ENCODE data around the gene ZNF655. TPM values are rescaled to one million over a fixed set of nuclear protein-coding genes. Genes with fewer than 3 reads are reported as not detected.

The ZNF655 gene
- total and polyA plus RNA-seq, 2 of the 8 experiments (the other 6 are each of a cell fraction or from before 2014, with no cell fraction given), result 27.1 to 37.8 TPM

DNA sequence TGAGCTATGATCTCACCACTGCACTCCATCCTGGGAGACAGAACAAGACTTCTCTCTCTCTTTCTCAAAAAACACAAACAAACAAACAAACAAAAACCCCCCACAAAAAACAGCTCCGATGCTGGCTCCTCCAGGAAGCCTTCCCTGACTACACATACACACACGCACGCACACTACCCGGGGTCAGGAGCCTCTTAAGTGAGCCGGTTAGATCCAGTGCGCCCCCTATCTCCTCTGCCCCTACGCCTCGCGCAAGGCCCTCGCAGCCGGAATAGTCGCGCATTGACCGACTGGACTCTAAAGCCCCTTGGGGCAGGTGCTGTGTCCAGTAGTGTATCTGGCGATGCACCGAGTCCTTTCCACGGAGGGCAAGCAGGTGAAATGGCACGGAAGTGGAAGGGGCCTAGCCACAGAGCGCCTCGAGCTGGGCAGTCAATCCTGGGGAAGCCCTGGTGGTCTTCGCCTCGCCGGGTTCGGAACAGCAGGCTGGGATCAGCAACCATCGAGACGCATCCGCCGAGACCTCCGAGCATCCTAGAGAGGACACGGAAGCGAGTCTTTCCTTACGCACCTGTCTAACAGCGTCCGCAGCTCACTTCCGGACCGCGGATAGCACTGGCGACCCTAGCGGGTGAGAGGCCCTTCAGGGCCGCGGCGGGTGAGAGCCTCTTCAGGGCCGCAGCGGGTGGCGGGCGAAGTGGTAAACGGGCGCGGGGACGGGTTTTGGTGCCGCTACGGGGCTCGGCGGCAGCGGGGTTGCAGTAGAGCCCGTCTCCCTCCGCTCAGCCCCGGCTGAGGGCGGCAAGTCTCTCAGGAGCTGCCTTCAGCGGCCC lies 58.1 kb downstream of the ZNF655 start, which contains the start of gene ZSCAN25:
ZSCAN25 (plus strand) TSS at position 588 of the 833 bp plus-strand sequence. CDS start 2,661 bp downstream, outside the sequence.
- no peak within 1 kb of the TSS for H3K14ac ChIP-seq (ENCODE audit: insufficient read length)
- peaks cover 7% of the 10 kb centered on the region for H3K23me2 ChIP-seq (ENCODE audit: low read depth, low read length)
- no peaks in the 10 kb centered on the region for H3K27me3 ChIP-seq (replicated peaks in 1 of 4; ENCODE audit: control insufficient read depth in 3 of 4, extremely low read depth in 1 of 4, insufficient read depth in 3 of 4, low read length in 3 of 4)
- peaks cover 8 to 32% (median 24%) of the 10 kb centered on the region in 4 experiments for H3K36me3 ChIP-seq (ENCODE audit: control insufficient read depth in 2 of 4, insufficient read depth in 4 of 4, low read length in 3 of 4)
- H4K8ac ChIP-seq (ENCODE audit: extremely low read depth, insufficient read depth, low read length), result peak within 1 kb of the TSS; percentile 99
- H3K23ac ChIP-seq (ENCODE audit: insufficient read length), result no peak within 1 kb of the TSS
- H2BK120ac ChIP-seq (replicated peaks; ENCODE audit: low read depth, low read length), result peak within 1 kb of the TSS; percentile 83
- no peak within 1 kb of the TSS for H2AK5ac ChIP-seq (ENCODE audit: low read depth, low read length)
- H2AFZ ChIP-seq (ENCODE audit: low read length), result peak within 1 kb of the TSS; percentile 100
- FAIRE-seq (peak; percentile 91), DNase-seq (ENCODE audit: low read depth in 1 of 2, low spot score in 2 of 2) (peak; percentile 88 to 94)
- CTCF ChIA-PET (ENCODE audit: partially characterized antibody), result interaction anchor here (0.6 to 4.1 kb wide), 17 partner anchors 10 to 388 kb away, joined by 3 to 28 read pairs (median 4); partner anchors contain the start of genes TMEM225B and ZNF655
- peaks cover 0 to 4% of the 10 kb centered on the region in 2 experiments for H4K20me1 ChIP-seq (replicated peaks in 1 of 2; ENCODE audit: control insufficient read depth in 1 of 2, insufficient read depth in 2 of 2, low read length in 2 of 2)
- H3K79me1 ChIP-seq (ENCODE audit: low read depth, low read length), result peaks cover 8% of the 10 kb centered on the region
- H3K4me3 ChIP-seq (ENCODE audit: extremely low read depth in 1 of 4, insufficient read depth in 2 of 4, low read depth in 3 of 4, low read length in 4 of 4), result peak within 1 kb of the TSS; percentile 88 to 96 (median 94)
- peak within 1 kb of the TSS; percentile 96 for H3K18ac ChIP-seq (ENCODE audit: extremely low read depth, low read length)
- H3K9ac ChIP-seq (replicated peaks in 1 of 4; ENCODE audit: extremely low read depth in 1 of 4, low read depth in 3 of 4, low read length in 3 of 4), result peak within 1 kb of the TSS; percentile 88 to 99 (median 98)
- H3K4me2 ChIP-seq (ENCODE audit: insufficient read depth in 1 of 2, low read depth in 2 of 2, low read length in 2 of 2), result peak within 1 kb of the TSS; percentile 54 to 98
- H3K79me2 ChIP-seq (ENCODE audit: control insufficient read depth in 1 of 2, insufficient read depth in 2 of 2, low read length in 2 of 2), result peaks cover 0 to 12% of the 10 kb centered on the region in 2 experiments; a peak in 1 of 4 replicates
- H3K4ac ChIP-seq (replicated peaks; ENCODE audit: insufficient read length, low read depth, low read length), result peak within 1 kb of the TSS; percentile 92
- H2BK5ac ChIP-seq (ENCODE audit: low read depth, low read length), result peak within 1 kb of the TSS; percentile 92
- H2BK20ac ChIP-seq (ENCODE audit: low read length), result no peak within 1 kb of the TSS
- POLR2A ChIA-PET (ENCODE audit: partially characterized antibody), result interaction anchor here (0.6 to 2.8 kb wide), 32 partner anchors 10 to 589 kb away, joined by 3 to 17 read pairs (median 4); partner anchors contain the start of genes FAM200A, TMEM225B, ZKSCAN1 and ZNF394
- no peaks in the 10 kb centered on the region; a peak in 2 of 7 replicates for H3K4me1 ChIP-seq (replicated peaks in 1 of 4; ENCODE audit: control insufficient read depth in 3 of 4, insufficient read depth in 4 of 4, low read length in 3 of 4)
- peak within 1 kb of the TSS; percentile 91 for H3K56ac ChIP-seq (replicated peaks; ENCODE audit: insufficient read length, low read depth, low read length)
- H2BK15ac ChIP-seq (ENCODE audit: low read length), result peak within 1 kb of the TSS; percentile 98; the same call in 1 of the 2 replicates
- WGBS, 2 experiments (ENCODE audit: extremely low coverage in 1 of 2, insufficient coverage in 1 of 2, insufficient read length in 1 of 2, insufficient replicate concordance in 2 of 2, low coverage in 1 of 2, low lambda C conversion rate in 2 of 2, missing lambda C conversion rate in 1 of 2), result 2% methylated on average over 60 of the region's 60 CpGs; no CpG with 5 or more reads in 1 of the 2 experiments
- H3K9me3 ChIP-seq (ENCODE audit: insufficient read depth in 2 of 2, low read depth in 1 of 2, low read length in 1 of 2), result no peaks in the 10 kb centered on the region
- H2BK12ac ChIP-seq (ENCODE audit: low read depth, low read length), result peak within 1 kb of the TSS; percentile 73; the same call in 1 of the 2 replicates
- H3K27ac ChIP-seq (ENCODE audit: low read depth, low read length), result peak within 1 kb of the TSS; percentile 96
- peak within 1 kb of the TSS; percentile 82 for H4K5ac ChIP-seq (ENCODE audit: insufficient read length, low read depth, low read length)
- H4K91ac ChIP-seq (replicated peaks; ENCODE audit: insufficient read length, low read length), result peak within 1 kb of the TSS; percentile 94
- no peak for TF ChIP-seq NRF1 (IDR thresholded peaks at IDR 0.05; ENCODE audit: low read depth, low read length)
- no peak for TF ChIP-seq YY1 (IDR thresholded peaks at IDR 0.05; ENCODE audit: low read depth, low read length)
- TF ChIP-seq GABPA (IDR thresholded peaks at IDR 0.05; ENCODE audit: borderline replicate concordance, insufficient read depth, low read length), result peak; percentile 97
- TF ChIP-seq EGR1 (IDR thresholded peaks at IDR 0.05; ENCODE audit: borderline replicate concordance, low read depth, low read length), result peak; percentile 98
- TF ChIP-seq GTF2F1 (IDR thresholded peaks at IDR 0.05; ENCODE audit: borderline replicate concordance, low read depth, low read length), result no peak; the same call in 1 of the 2 replicates
- TF ChIP-seq CEBPB (IDR thresholded peaks at IDR 0.05; ENCODE audit: low read depth, low read length), result no peak
- TF ChIP-seq BACH1 (IDR thresholded peaks at IDR 0.05; ENCODE audit: low read length), result no peak
- TF ChIP-seq TBP (IDR thresholded peaks at IDR 0.05; ENCODE audit: low read depth, low read length), result peak; percentile 92
- TF ChIP-seq, protein P1, sequence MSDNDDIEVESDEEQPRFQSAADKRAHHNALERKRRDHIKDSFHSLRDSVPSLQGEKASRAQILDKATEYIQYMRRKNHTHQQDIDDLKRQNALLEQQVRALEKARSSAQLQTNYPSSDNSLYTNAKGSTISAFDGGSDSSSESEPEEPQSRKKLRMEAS (IDR thresholded peaks at IDR 0.05), result peak; percentile 85
- peak; percentile 96 for TF ChIP-seq PHF8 (conservative IDR thresholded peaks at IDR 0.05; ENCODE audit: low read depth, low read length)
- TF ChIP-seq TCF12 (IDR thresholded peaks at IDR 0.05; ENCODE audit: low read depth, low read length), result peak; percentile 67; the same call in 1 of the 2 replicates

Measured in H1 (cell line).